GM21515 (cell line): ENCODE results near the gene P3H2.
"Not testable (repeated sequence)": the region's sequence is repeated elsewhere in the genome, so short reads cannot be mapped to it uniquely, and the experiment has no call there.

Experiments used
- ATAC-seq: cut with Tn5 transposase; IDR thresholded peaks from one replicate; pipeline ENCODE4 v1.9.1; 2021; ENCODE audit not compliant: unreplicated experiment

The P3H2 gene

DNA sequence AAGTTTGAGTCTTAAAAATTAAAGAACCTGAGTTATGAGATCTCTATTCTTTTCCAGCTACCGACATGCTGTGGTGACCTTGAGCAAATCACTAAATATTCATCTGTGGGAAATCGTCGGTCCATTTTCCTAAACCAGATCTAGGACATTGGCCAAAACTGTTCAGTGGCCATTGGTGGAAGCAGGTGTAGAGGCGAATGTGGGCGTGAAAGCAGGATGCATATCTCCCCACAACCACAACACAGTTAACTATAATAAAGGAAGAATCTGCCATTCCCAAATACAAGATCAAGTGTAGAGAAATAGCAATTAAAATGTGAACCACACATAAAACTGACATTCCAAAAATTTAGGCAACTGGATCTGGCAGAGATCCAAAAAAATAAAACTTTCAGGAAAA, 129.9 kb downstream of the P3H2 start:
- no peak for ATAC-seq

GRCh38 chr3:189988854-189989253, 131.8 kb downstream of the P3H2 start:
- no peak for ATAC-seq

DNA sequence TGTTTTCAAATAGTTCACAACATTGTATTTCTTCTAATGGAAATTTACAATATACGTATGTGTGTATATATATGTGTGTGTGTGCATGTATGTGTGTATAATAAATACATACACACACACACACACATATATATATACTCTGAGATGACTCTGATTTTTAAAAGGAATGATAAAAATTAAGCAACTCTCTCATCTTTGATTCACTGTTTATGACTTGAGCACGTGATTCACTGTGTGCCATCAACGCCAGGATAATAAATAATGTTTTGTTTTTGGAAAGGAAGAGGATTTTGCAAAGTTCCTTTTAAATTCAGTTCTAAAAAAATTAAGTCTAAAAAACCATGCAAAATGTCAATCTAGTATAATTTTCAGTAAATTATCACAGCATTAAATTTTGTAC, 132.4 kb downstream of the P3H2 start:
- no peak for ATAC-seq

DNA sequence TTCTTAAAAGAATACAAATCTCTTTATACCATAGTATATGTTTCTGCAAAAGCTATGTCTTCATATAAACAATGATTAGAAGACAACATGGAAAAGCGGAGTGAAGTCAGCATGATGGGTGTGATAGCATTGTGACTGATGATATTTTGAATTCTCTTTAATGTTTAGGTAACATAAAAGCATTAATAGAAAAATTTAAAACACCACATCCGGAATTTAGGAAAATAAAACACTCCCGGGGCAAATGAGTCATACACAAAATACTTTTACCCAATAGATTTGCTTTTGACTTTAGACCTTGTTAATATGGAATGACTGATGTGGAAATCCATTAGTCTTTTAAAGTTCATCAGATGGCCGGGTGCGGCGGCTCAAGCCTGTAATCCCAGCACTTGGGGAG, 134.7 kb downstream of the P3H2 start:
- no peak for ATAC-seq

- ATAC-seq = no peak
Measured at GRCh38 chr3:189983612-189984011, 137.1 kb downstream of the P3H2 start.

DNA sequence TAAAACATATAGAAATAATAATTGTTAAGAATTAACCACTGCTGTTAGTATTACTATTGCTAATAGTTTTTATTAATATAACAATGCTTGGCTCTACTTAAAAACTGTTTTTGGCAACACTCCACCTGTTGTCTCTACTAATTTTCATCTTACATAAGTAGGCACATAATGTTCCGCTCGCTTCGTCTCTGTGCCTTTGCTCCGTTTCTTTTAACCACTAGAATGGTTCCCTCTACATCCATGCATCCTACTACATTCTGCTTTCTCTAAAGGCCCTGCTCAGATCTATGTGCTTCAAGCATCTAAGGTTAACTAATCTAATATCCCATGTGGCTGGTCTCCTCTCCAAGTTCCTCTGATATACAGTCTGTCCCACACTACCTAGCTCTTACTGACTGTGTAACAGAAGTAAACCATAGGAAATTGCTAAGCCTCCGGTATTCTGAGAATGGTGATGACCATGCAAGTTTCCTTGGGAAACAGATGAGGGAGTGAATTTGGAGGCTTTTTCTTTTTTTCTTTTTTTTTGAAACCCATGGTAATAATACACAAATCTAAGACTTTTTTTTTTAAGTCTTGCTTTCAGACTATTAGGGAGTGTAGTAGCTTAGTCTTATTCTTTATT, 138.3 kb downstream of the P3H2 start:
- ATAC-seq = no peak

DNA sequence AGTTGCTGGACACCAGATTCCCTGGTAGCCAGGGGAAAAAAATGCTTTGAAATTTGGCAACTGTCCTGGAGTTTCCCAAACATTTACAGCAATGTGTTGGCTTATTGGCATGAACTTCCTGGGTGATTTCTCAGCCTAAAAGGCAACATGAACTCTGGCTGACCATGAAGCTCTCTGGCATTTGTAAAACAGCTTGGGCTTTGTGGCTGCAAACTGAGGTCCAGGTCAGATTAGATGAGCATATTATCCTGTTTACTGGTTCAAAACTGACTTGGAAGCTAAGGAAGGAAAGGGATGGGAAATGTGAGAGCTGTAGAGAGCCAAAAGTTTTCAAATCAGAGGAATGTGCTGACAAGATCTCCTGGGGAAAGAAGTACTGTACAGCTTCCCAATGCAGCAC, 139.0 kb downstream of the P3H2 start:
- no peak for ATAC-seq

GRCh38 chr3:189978753-189979152, 141.9 kb downstream of the P3H2 start:
- no peak for ATAC-seq

- no peak for ATAC-seq
Measured at GRCh38 chr3:189977174-189977573, 143.5 kb downstream of the P3H2 start.

DNA sequence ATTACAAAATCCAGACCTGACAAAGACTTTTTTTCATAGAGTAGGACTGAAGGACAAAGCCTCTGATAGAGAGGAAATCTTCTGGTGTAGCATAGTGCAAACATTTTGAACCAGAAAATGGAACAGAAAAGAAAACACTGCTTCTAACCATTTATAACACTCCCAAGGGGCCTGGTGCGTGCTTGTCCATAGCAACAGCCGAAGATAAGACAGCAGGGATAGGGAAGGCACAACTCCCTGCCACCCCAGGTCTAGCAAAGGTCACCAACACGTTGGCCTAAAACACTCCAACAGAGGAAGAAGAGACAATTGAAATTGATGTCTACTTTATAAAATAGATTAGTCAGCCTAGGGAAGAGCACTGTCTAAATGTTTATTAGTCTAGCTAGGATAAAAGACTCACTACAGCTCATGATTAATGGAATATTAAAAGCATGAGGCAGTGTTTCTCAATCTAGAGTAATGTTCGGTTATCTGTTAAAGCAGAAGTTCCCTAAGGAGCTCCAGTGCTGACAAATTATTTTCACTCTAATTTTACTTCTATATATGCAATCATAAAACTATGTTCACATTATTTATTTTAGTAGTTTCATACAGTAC, 145.2 kb downstream of the P3H2 start:
- ATAC-seq = no peak

GRCh38 chr3:189974359-189974758, 146.3 kb downstream of the P3H2 start:
- ATAC-seq = no peak

DNA sequence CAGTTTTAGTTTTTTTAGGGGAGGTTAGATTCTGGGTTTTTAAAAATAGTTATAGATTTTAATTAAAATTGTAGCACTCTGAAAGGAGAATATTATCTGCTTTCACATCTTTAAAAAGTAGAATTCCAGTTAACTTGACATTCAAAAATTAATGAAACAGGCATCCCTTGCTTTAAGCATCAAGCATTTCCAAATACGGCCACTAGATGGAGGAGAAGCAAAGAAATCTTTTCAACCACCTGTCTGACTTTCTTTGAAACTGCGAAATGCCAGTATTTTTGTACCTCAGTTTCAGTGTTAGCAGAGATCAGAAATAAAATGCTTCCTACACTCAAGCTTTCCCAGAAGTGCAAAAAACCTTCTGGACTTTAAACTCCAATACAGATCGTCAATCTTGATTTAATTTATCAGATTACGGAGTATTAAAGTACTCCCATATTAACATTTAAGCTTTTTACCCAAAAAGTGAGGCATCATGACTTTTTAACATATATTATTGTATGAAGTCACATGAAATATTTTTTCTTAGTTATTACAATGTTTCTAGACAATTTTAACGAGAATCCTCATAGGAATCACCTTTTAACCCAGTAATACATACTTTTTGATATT, 153.3 kb downstream of the P3H2 start:
- peak; percentile 90 for ATAC-seq

- peak; percentile 52 for ATAC-seq
Measured at GRCh38 chr3:189966843-189967242, 153.9 kb downstream of the P3H2 start.

DNA sequence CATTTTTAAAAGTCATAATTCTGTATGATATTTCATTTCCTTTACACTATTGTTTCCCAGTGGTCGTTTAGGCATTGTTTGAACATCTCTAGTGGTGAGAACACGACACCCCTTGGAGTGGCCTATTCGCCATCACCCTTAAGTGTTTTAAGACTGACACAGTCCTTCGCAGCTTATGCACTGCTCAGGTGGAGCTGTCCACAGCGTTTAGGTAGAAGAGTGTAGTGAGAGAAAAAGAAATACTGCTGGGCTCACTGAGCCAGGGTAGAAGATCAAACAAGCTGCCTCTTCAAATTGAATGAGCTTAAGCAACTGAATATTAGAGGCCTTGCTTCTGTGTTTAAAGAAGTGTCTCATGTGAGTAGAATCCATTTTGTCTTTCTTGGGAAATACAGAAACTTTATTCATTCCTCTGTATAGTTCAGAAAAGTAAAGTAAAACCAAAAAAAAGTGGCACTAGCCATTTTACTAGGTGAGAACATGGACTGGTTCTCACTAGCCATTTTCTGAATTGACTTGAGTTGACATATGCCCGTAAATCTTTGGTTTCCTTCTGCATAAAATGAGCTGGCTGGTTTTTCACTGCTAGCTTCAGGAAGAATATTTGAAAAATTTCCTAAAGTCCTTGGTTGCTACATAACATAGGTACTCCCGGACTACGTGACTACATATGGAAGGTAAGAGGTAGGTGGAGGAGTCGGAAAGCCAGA, 155.9 kb downstream of the P3H2 start:
- ATAC-seq = no peak

- ATAC-seq = no peak
Measured at GRCh38 chr3:189962466-189962865, 158.2 kb downstream of the P3H2 start.

- peak; percentile 84 for ATAC-seq
Measured at GRCh38 chr3:189961522-189962161, 159.1 kb downstream of the P3H2 start.

DNA sequence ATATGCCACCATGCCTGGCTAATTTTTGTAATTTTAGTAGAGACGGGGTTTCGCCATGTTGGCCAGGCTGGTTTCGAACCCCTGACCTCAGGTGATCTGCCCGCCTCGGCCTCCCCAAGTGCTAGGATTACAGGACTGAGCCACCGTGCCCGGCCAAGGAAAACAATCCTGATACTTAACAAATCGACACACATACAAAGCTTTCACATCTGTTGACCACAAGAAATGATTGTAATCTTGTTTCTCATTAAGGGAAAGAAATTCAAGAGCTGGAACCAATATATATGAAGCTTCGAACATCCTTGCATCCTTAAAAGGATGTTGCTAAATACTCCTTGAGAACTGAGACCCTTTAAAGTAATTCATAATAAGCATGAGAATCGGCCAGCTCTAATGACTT, 159.6 kb downstream of the P3H2 start:
- not testable (repeated sequence) for ATAC-seq

- ATAC-seq = no peak
Measured at GRCh38 chr3:189954733-189955665, 165.7 kb downstream of the P3H2 start.

DNA sequence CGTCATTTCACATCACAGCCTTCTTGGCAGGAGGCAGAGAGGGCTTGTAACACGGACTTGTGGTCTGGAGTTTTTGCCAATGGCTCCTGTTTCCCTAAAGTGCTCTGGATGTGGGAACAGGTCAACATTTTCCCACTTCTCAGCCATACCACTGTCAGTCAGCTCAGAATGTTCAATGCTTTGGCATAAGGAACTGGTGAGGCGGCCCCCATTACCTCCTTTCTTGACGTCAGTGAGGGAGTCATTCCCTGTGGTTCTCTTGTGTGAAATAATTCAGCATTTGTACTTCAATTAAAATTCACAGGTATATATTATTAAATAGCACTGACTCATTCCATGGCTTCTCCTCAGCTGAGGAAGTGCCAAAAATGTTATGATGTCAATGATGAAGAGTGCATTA, 167.1 kb downstream of the P3H2 start:
- no peak for ATAC-seq

DNA sequence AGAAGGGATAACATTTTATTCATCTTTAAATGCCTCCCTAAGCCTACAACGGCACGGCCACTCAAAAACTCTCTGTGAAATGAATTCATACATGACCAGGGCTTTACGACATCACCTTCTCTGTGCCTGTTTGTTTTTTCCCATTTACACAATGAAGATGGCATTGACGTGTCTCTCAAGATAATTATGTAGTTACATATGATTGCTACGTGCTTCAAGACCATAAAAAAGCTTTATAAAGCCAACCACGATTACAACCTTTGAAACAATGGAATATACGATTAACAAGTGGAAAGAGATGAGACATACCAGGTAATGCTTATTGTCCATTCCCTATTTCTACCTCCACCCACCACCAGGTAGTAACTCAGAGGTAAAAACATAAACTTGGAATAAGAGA, 168.4 kb downstream of the P3H2 start:
- no peak for ATAC-seq
